Natural killer cell treated with Interleukin-12 subunit alpha and Interleukin-12 subunit beta and Interleukin-15 and Interleukin-18, amount 100 ng/mL, for 72 hours (primary cell): ENCODE results near the gene PDE3A. TPM values are rescaled to one million over a fixed set of nuclear protein-coding genes. Genes with fewer than 3 reads are reported as not detected.

Source experiments
- ATAC-seq, 2 donors: fragments of 150-1000 bp; cut with Tn5 transposase in 1 of 2; sonication (Bioruptor Pico), chemical (Tn5 transposase) in 1 of 2; 2 replicates each; pipeline ENCODE4 v1.10.0; 2021
- DNase-seq: peaks from one replicate; pipeline ENCODE4 v3.0.0; 2022; ENCODE audit warnings: low spot score
- H3K27ac Mint-ChIP-seq, 2 donors: 1 replicate in 1 of 2; 2 replicates in 1 of 2; pipeline ENCODE4 v1.8.0; 2022; ENCODE audit warnings: mixed read lengths in 2 of 2, mild to moderate bottlenecking in 1 of 2, moderate library complexity in 1 of 2
- H3K27me3 Mint-ChIP-seq, 2 donors: 1 replicate in 1 of 2; 2 replicates in 1 of 2; pipeline ENCODE4 v1.8.0; 2022; ENCODE audit warnings: mixed read lengths in 2 of 2
- H3K36me3 Mint-ChIP-seq: one replicate; pipeline ENCODE4 v1.8.0; 2022; ENCODE audit warnings: mixed read lengths
- H3K4me1 Mint-ChIP-seq, 2 donors: 1 replicate in 1 of 2; 2 replicates in 1 of 2; pipeline ENCODE4 v1.8.0; 2022; ENCODE audit warnings: low read depth in 2 of 2, mixed read lengths in 2 of 2, mild to moderate bottlenecking in 1 of 2
- H3K4me3 Mint-ChIP-seq: one replicate; pipeline ENCODE4 v1.8.0; 2022; ENCODE audit warnings: mixed read lengths
- H3K9me3 Mint-ChIP-seq: 2 replicates; pipeline ENCODE4 v1.8.0; 2022; ENCODE audit warnings: mixed read lengths
- total RNA-seq, 2 donors: library from RNA; stranded (reverse); gene quantifications; one replicate each; pipeline ENCODE4 v1.2.3, GENCODE V29; 2022

The PDE3A gene
- total RNA-seq, 2 donors from 2014 or later, result not detected

DNA sequence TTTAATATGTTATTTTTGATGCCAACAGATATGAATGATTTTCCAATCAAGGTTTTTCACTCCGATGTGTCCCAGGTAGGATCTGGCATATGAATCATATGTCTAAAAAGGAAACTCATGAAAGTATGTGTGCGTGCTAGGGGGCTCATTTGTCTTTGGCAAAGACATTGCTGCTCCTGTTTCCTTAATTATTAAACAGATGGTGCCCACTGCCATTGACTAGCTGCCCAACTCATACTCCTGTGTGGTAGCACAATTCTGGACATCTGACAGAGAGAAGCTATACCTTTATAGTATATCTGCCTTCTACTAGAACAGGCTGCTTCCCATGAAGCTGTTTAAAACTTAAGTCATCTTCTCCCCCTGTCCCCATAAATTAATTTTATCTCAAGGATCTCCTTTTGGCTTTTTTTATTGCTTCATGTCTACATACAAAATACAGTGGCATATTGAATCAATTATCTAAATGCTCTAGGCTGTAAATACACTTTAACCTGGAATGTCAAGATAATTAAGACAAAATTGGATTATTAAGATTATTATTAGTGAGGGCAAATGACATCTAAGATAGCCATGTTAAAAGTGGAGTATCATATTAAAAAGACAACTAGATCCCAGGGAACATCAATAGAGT lies 1.4 kb upstream of the PDE3A start:
- ATAC-seq, result no peak
- Mint-ChIP-seq H3K4me3 (no peak overlapping the region), H3K4me1 (peaks cover 0 to 13% of the 10 kb centered on the region in 2 donors), H3K27ac (no peak overlapping the region), H3K27me3 (peaks cover 37 to 38% of the 10 kb centered on the region in 2 donors), H3K36me3 (no peaks in the 10 kb centered on the region), H3K9me3 (no peaks in the 10 kb centered on the region)
- DNase-seq, result no peak

DNA sequence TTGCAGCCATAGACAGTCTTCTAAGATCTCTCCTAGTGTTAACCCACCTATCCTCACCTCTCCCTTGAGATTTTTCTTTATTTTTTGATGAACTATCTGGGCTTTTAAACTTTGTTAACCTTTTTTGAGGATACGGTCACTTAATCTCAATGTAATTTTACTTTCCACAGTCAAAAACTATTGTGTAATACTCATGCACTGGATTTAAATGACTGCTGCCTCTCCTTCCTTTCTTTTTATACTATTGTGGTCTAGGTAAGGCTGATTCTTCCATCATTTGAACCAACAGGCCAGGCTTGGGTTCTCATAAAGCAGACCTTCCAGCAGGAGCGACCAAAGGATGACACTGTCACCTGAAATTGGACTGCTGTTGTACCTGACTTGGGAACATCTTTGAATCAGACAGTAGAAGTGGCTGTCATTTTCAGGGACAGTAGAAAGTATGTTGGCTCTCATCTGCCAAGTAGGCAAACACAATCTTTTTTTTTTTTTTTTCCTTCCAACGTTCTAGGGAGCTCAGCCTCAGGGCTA lies 689 bp upstream of the PDE3A start:
- DNase-seq, result no peak
- peaks cover 0 to 13% of the 10 kb centered on the region in 2 donors for H3K4me1 Mint-ChIP-seq
- H3K27ac Mint-ChIP-seq, result no peak overlapping the region
- H3K9me3 Mint-ChIP-seq, result no peaks in the 10 kb centered on the region
- no peak overlapping the region for H3K4me3 Mint-ChIP-seq
- no peaks in the 10 kb centered on the region for H3K36me3 Mint-ChIP-seq
- H3K27me3 Mint-ChIP-seq, result peaks cover 37 to 39% of the 10 kb centered on the region in 2 donors
- no peak for ATAC-seq

DNA sequence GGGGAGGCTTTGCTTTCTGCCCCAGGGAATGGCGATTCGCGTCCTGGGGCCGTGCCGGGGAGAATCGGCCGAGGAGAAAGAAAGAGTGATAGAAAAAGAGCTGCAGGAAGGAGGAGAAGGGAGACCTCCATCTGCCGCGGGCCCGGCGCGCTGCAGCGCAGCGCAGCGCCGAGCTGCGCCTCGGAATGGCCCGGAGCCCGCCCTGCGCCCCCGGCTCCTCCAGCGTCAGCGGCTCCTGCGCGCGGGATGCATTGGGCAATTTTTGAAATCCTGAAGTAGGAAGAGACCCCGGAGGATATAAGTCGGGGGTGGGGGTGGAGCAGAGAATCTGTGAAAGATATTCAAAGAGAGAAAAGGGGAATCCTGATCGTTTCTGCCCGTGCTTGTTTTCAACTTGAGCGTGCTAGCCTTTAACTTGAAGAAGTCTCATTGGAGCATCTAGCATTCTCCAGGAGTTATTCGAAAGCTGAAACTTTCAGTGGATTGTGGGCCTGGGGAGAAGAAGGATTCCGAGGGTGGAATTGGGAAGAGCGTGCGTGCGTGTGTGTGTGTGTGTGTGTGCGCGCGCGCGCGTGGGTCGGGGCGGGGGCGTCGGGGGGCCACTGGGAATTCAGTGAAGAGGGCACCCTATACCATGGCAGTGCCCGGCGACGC lies 441 bp downstream of the PDE3A start:
- H3K27me3 Mint-ChIP-seq, result peaks cover 44 to 47% of the 10 kb centered on the region in 2 donors
- peak overlapping the region; percentile 53 for H3K4me3 Mint-ChIP-seq
- H3K4me1 Mint-ChIP-seq, result peaks cover 0 to 13% of the 10 kb centered on the region in 2 donors
- no peak for ATAC-seq
- no peak overlapping the region for H3K27ac Mint-ChIP-seq
- H3K9me3 Mint-ChIP-seq, result no peaks in the 10 kb centered on the region
- no peaks in the 10 kb centered on the region for H3K36me3 Mint-ChIP-seq
- no peak for DNase-seq

DNA sequence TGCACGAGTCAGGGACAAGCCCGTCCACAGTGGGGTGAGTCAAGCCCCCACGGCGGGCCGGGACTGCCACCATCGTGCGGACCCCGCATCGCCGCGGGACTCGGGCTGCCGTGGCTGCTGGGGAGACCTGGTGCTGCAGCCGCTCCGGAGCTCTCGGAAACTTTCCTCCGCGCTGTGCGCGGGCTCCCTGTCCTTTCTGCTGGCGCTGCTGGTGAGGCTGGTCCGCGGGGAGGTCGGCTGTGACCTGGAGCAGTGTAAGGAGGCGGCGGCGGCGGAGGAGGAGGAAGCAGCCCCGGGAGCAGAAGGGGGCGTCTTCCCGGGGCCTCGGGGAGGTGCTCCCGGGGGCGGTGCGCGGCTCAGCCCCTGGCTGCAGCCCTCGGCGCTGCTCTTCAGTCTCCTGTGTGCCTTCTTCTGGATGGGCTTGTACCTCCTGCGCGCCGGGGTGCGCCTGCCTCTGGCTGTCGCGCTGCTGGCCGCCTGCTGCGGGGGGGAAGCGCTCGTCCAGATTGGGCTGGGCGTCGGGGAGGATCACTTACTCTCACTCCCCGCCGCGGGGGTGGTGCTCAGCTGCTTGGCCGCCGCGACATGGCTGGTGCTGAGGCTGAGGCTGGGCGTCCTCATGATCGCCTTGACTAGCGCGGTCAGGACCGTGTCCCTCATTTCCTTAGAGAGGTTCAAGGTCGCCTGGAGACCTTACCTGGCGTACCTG lies 1.1 kb downstream of the PDE3A start:
- no peak overlapping the region for H3K27ac Mint-ChIP-seq
- no peaks in the 10 kb centered on the region for H3K36me3 Mint-ChIP-seq
- peak overlapping the region; percentile 53 for H3K4me3 Mint-ChIP-seq
- peak; percentile 49 to 66 for ATAC-seq
- H3K4me1 Mint-ChIP-seq, result peaks cover 0 to 13% of the 10 kb centered on the region in 2 donors
- H3K27me3 Mint-ChIP-seq, result peaks cover 49% of the 10 kb centered on the region in 2 donors
- DNase-seq, result peak; percentile 60
- H3K9me3 Mint-ChIP-seq, result no peaks in the 10 kb centered on the region

DNA sequence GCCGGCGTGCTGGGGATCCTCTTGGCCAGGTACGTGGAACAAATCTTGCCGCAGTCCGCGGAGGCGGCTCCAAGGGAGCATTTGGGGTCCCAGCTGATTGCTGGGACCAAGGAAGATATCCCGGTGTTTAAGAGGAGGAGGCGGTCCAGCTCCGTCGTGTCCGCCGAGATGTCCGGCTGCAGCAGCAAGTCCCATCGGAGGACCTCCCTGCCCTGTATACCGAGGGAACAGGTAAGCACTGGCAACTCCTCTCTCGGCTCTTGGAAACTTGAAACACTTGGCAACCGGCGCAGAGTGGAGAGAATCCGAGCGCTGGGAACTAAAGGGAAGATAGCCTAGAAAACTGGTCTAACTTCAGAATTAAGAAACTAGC lies 1.7 kb downstream of the PDE3A start:
- Mint-ChIP-seq H3K27ac (no peak overlapping the region), H3K36me3 (no peaks in the 10 kb centered on the region), H3K4me1 (peaks cover 0 to 13% of the 10 kb centered on the region in 2 donors), H3K9me3 (no peaks in the 10 kb centered on the region), H3K27me3 (peaks cover 47 to 51% of the 10 kb centered on the region in 2 donors), H3K4me3 (no peak overlapping the region)
- no peak for ATAC-seq
- DNase-seq, result no peak

DNA sequence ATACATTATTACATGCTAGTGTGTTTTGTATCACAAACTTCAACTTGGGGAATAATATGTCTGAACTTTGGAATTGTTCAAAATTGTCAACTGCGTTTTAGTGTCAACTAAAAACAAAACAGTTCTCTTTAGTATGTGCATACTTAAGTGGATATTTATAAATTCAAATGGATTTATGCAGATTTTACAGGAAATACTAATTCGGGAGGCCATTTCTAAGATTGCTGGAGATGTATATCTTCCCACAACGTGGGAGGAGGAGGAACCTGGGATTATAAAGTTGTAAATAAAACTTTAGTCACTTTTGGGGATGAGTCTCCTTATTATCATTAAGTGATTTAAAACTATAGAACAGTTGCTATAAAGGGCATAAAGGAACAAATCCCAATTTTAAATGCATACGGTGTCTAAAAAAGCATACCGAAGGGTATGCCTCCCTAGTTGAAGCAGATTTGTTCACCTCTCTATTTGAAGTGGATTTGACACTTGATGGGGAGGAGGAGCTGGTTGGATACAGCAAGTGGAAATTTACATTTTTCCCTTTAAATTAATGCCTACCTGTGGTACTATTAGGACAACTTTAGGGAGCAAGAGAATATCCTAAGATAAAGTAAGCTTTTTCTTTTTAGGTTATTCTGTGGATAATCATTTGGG lies 2.7 kb downstream of the PDE3A start:
- Mint-ChIP-seq H3K36me3 (no peaks in the 10 kb centered on the region), H3K9me3 (no peaks in the 10 kb centered on the region), H3K4me3 (no peak overlapping the region), H3K27me3 (peaks cover 41 to 51% of the 10 kb centered on the region in 2 donors), H3K4me1 (peaks cover 0 to 13% of the 10 kb centered on the region in 2 donors), H3K27ac (no peak overlapping the region)
- ATAC-seq (no peak), DNase-seq (no peak)

DNA sequence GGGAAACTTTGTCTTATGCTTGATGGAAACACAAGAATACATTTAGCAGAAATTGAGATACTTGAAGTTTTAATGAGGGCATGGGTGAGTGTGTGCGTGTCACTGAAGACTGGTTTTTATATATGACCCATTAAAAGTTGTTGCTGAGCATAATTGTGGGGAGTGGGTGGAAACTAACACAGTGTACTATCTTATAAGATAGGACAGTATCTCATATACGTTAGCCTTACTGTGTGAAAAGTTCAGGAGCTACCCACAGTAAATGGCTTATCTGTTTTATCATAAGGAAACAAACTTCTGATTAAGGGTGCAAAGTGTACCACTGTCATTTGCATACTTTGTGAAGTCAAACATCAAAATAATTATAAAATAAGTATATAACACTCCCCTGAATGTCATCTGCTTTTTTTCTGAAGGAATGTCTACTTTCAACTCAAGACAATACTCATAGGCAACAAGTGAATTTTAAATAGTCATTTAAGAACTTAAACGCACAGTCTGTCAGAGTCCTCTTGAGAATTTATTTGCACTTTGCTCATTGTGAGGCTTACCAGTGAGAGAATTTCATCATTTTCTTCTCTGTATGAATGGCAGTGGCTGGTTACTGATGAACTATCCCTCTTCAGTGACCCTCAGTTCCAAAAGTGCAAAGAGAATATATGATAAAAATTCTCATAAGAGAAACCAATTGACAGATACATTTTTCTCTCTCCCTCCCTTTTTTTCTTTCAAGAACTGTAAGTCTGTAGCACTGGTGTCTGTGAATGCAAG lies 4.2 kb downstream of the PDE3A start:
- H3K36me3 Mint-ChIP-seq, result no peaks in the 10 kb centered on the region
- ATAC-seq, result no peak

DNA sequence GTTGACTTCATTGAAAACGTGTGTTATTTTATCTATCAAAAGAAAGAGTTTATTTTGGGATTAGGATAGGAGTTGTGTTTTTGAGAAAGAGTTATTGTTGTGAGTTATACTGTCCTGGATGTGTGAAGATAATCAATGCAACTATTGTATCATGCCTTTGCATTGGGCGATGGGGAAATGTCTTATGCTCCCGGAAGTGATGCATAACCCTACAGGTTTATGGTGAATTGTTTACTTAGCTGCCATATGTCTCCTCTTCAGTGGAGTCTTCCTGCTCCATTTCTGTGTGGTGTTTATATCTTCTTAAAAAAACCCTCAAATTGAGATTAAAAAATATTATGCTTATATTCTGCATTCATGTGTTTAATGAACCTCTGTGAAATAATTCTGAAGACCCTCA lies 6.5 kb downstream of the PDE3A start:
- ATAC-seq, result no peak
- Mint-ChIP-seq H3K4me1 (peaks cover 0 to under 1% of the 10 kb centered on the region in 2 donors), H3K4me3 (no peak overlapping the region), H3K27me3 (peaks cover 17 to 30% of the 10 kb centered on the region in 2 donors), H3K36me3 (no peaks in the 10 kb centered on the region), H3K27ac (no peak overlapping the region), H3K9me3 (no peaks in the 10 kb centered on the region)
- DNase-seq, result no peak

More for the DNA sequence above, 4.2 kb downstream of the PDE3A start:
- H3K27ac Mint-ChIP-seq, result no peak overlapping the region
- H3K9me3 Mint-ChIP-seq, result no peaks in the 10 kb centered on the region
- peaks cover 32 to 44% of the 10 kb centered on the region in 2 donors for H3K27me3 Mint-ChIP-seq
- no peak for DNase-seq
- H3K4me3 Mint-ChIP-seq, result no peak overlapping the region
- H3K4me1 Mint-ChIP-seq, result peaks cover 0 to 13% of the 10 kb centered on the region in 2 donors

DNA sequence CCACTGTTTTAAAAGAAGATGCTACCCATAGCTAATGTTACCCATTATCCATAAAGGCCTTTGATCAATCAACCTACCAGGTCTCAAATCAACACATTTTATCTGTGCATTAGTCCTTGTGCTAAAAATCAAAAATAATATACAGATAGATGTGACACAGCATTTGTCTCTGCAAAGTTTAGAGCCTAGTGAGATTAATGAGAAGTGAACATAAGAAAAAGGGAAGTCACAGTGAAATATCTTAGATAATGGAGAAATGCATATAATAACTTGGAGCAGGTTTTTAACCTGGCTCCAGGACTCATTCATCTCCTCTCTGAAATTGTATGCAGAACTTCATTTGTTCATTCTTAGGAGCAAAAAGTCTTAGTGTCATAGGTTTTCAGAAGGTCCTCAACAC lies 7.2 kb downstream of the PDE3A start:
- Mint-ChIP-seq H3K27me3 (peaks cover 17 to 27% of the 10 kb centered on the region in 2 donors), H3K27ac (no peak overlapping the region), H3K36me3 (no peaks in the 10 kb centered on the region), H3K9me3 (no peaks in the 10 kb centered on the region), H3K4me3 (no peak overlapping the region), H3K4me1 (no peaks in the 10 kb centered on the region)
- ATAC-seq, result no peak
- no peak for DNase-seq

DNA sequence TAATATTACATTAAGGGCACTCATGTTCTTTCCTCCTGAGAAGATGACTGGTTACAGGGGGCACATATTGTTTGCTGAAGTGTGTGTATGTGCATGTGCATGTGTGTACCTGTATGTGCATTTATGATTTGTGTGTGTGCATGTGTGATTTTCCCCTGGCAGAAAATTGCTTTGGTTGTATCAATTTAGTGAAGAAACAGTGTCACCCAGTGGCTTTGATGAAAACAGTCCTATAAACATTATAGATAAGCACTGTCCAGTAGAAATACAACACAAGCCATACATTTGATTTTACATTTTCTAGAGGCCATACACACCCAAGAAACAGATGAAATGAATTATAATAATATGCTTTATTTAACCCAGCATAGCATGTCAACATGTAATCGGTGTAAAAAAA lies 8.6 kb downstream of the PDE3A start:
- DNase-seq (no peak), ATAC-seq (no peak)
- Mint-ChIP-seq H3K36me3 (no peaks in the 10 kb centered on the region), H3K27me3 (peaks cover 17 to 18% of the 10 kb centered on the region in 2 donors), H3K4me3 (no peak overlapping the region), H3K27ac (no peak overlapping the region), H3K9me3 (no peaks in the 10 kb centered on the region), H3K4me1 (no peaks in the 10 kb centered on the region)

DNA sequence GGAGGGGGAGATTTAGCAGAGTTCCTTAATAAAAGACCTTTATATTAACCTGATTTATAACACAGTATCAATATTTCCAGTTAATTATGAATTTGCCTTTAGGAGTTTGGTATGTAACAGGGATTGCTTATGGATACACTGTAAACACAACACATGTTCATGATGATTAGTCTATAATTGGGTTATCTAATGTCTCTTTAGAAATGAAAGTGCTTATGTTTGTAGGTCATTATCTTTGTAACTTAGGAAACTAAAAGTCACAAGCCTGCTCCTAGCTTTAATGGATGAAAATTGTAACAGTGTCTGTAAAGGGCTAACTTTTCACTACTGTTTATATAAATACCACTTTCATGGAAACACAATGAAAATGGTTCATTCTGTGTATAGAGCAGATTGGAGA lies 9.4 kb downstream of the PDE3A start:
- ATAC-seq, result no peak

DNA sequence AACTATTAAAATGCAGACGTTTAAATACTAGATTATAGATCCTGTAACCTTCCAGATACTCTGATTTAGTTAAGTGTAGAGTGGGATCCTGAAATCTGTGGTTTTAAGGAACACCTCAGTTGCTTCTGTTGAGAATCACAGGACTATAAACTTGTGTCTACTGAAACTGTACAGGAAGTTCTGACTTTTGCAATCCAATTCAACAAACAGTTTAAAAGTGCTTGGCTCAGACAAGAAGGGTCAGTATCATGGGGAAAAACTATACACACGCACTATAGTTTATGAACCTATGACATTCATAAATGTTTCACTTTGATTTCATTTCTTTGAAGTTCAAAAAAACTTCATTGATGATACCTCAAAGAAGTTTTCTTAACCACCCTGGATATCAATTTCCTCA lies 13.8 kb downstream of the PDE3A start:
- H3K4me1 Mint-ChIP-seq, result no peaks in the 10 kb centered on the region
- ATAC-seq, result no peak
- H3K27ac Mint-ChIP-seq, result no peak overlapping the region
- no peaks in the 10 kb centered on the region for H3K27me3 Mint-ChIP-seq
- DNase-seq, result no peak
- no peaks in the 10 kb centered on the region for H3K36me3 Mint-ChIP-seq
- H3K4me3 Mint-ChIP-seq, result no peak overlapping the region
- peaks cover 3% of the 10 kb centered on the region for H3K9me3 Mint-ChIP-seq

More for the DNA sequence above, 9.4 kb downstream of the PDE3A start:
- no peaks in the 10 kb centered on the region for H3K4me1 Mint-ChIP-seq
- H3K9me3 Mint-ChIP-seq, result no peaks in the 10 kb centered on the region
- DNase-seq, result no peak
- H3K4me3 Mint-ChIP-seq, result no peak overlapping the region
- H3K36me3 Mint-ChIP-seq, result no peaks in the 10 kb centered on the region
- peaks cover 15 to 17% of the 10 kb centered on the region in 2 donors for H3K27me3 Mint-ChIP-seq
- H3K27ac Mint-ChIP-seq, result no peak overlapping the region

DNA sequence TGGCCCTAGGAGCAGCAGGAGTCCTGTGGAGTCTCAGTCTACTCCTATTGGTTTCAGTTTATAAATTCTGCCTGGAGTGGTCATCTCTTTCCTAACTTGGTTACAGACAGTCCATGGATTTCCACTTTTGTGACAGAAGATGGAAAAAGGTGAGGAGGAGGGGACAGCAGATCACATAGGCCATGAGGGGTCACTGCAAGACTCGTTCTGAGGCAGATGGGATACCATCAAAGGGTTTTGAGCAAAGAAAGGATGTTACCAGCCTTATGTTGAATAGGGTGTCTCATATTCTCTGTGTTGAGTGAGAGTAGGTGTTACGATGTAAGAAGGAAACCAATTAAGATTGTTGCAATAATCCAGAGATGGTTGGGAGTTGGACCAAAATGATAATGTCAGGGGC lies 15.3 kb downstream of the PDE3A start:
- H3K36me3 Mint-ChIP-seq, result no peaks in the 10 kb centered on the region
- no peaks in the 10 kb centered on the region for H3K4me1 Mint-ChIP-seq
- H3K4me3 Mint-ChIP-seq, result no peak overlapping the region
- ATAC-seq (no peak), DNase-seq (no peak)
- no peaks in the 10 kb centered on the region for H3K27me3 Mint-ChIP-seq
- no peak overlapping the region for H3K27ac Mint-ChIP-seq
- H3K9me3 Mint-ChIP-seq, result peaks cover 3% of the 10 kb centered on the region
